Camera-type eye (tissue), 1 donor: ENCODE data around the gene C6orf120. TPM values are rescaled to one million over a fixed set of nuclear protein-coding genes. Genes with fewer than 3 reads are reported as not detected.

ENCODE experiments used
- total RNA-seq: library from RNA; depleted of rRNA; stranded (reverse); fragments of >200 nt; gene quantifications from one replicate; pipeline ENCODE4 v1.2.3, GENCODE V29; 2014

Gene C6orf120
- total RNA-seq: 39.0 TPM

DNA sequence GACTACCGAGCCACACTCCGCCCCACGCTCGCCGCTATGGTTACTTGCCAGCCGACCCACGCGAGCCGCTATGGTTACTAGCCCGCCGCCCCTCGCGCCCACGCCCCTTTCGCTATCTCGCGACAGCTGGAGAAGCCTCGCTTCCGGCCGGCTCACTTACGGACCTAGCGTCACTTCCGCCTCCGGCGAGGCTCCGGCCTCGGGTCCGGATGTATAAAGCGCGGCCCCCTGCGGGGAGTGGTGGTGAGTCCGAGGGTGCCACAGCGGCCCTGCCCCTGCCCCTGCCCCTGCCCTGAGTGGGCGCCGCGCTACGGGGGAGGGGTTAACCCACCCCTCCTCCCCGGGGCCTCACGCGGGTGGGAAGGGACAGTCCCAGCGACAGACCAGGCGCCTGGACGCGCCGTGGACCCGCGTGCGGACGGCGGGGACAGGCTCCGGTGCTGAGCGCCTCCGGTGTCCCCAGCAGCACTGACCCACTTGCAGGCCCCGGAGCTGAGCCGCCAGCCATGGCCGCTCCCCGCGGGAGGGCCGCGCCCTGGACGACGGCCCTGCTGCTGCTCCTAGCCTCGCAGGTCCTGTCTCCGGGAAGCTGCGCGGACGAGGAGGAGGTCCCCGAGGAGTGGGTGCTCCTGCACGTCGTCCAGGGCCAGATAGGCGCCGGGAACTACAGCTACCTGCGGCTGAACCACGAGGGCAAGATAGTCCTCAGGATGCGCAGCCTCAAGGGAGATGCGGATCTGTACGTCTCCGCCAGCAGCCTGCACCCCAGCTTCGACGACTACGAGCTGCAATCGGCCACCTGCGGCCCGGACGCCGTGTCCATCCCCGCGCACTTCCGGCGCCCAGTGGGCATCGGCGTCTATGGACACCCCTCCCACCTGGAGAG is at the start of gene C6orf120, which contains the start of gene WDR27:
C6orf120 (plus strand) TSS at position 173 of the 886 bp plus-strand sequence; CDS start at position 507, 334 bp downstream.
WDR27 (minus strand) TSS at position 76 of the 886 bp plus-strand sequence. CDS start 13,024 bp downstream, outside the sequence.

GRCh38 chr6:169724494-169725124 is 22.7 kb downstream of the C6orf120 start, which contains the start of gene PHF10:
TSS of gene PHF10 (minus strand) at chr6:169724500. CDS start at chr6:169723931, 569 bp downstream.

GRCh38 chr6:169751242-169752073 is 49.5 kb downstream of the C6orf120 start, which contains the start of the genes DYNLT2 and ERMARD:
TSS of gene DYNLT2 (minus strand) at chr6:169751572. CDS start at chr6:169751458, 114 bp downstream.
TSS of gene ERMARD (plus strand) at chr6:169751622. CDS start at chr6:169751658, 36 bp downstream.

Other genes starting within 250 kb of the C6orf120 start
- 70.3 TPM for gene WDR27, start 97 bp upstream of the C6orf120 start, total RNA-seq
- gene PHF10, start 22.4 kb downstream of the C6orf120 start, total RNA-seq: 107 TPM
- 6.4 TPM for gene DYNLT2, start 49.4 kb downstream of the C6orf120 start, total RNA-seq
- gene ERMARD, start 49.5 kb downstream of the C6orf120 start, total RNA-seq: 35.5 TPM